Gastroesophageal sphincter (tissue), 4 donors: ENCODE results near the gene ANAPC4. TPM values are rescaled to one million over a fixed set of nuclear protein-coding genes. Genes with fewer than 3 reads are reported as not detected.

ENCODE experiments used
- ATAC-seq: fragments of 150-250 bp; one replicate; pipeline ENCODE4 v1.9.1; 2016; ENCODE audit warnings: mild to moderate bottlenecking, moderate library complexity
- H3K27ac ChIP-seq, 4 donors: fragments of 200-600 bp; sonication (generic) in 3 of 4; 1 replicate in 3 of 4; 2 replicates in 1 of 4; pipeline ENCODE4 v1.5.1; 2016 to 2019
- H3K27me3 ChIP-seq: fragments of 200-600 bp; sonication (generic); one replicate; pipeline ENCODE4 v1.5.1; 2019
- H3K36me3 ChIP-seq, 2 donors: fragments of 200-600 bp; sonication (generic); one replicate each; pipeline ENCODE4 v1.5.1; 2019; ENCODE audit warnings: control low read depth in 1 of 2
- H3K4me1 ChIP-seq, 3 donors: fragments of 200-600 bp; sonication (generic); 1 replicate in 2 of 3; 2 replicates in 1 of 3; pipeline ENCODE4 v1.5.1; 2016 to 2019; ENCODE audit warnings: control low read depth in 2 of 3
- H3K4me3 ChIP-seq, 2 donors: fragments of 200-600 bp; sonication (generic); one replicate each; pipeline ENCODE4 v1.5.1; 2019; ENCODE audit warnings: mild to moderate bottlenecking in 1 of 2, moderate library complexity in 1 of 2
- H3K9me3 ChIP-seq, 3 donors: fragments of 200-600 bp; sonication (generic); one replicate each; pipeline ENCODE4 v1.5.1; 2017 to 2019; ENCODE audit warnings: control low read depth in 2 of 3
- EP300 ChIP-seq: sonication (generic); formaldehyde crosslinking; IDR thresholded peaks from one replicate; pipeline ENCODE4 v1.6.1; 2017; ENCODE audit warnings: antibody characterized with exemption, mild to moderate bottlenecking
- POLR2A ChIP-seq, 2 donors: fragments of 450-650 bp; IDR thresholded peaks; one replicate each; pipeline ENCODE4 v1.6.1; 2017; ENCODE audit warnings: antibody characterized with exemption in 2 of 2, mild to moderate bottlenecking in 2 of 2, moderate library complexity in 1 of 2
- POLR2AphosphoS5 ChIP-seq: sonication (generic); formaldehyde crosslinking; IDR thresholded peaks from one replicate; pipeline ENCODE4 v1.6.1; 2017; ENCODE audit warnings: antibody characterized with exemption
- WGBS, 2 donors: methylation state at CpG; one replicate each; pipeline ENCODE4 v1.1.5; 2018; ENCODE audit warnings: low coverage in 1 of 2; 5-methylcytosine and 5-hydroxymethylcytosine counted together
- total RNA-seq, 4 donors: library from RNA; depleted of rRNA; stranded (reverse); fragments of >200 nt; gene quantifications; one replicate each; pipeline ENCODE4 v1.1.0, GENCODE V29; 2016
- TF ChIP-seq, protein P1 (sequence below), 4 experiments: fragments of 200-600 bp in 2 of 4; fragments of 450-650 bp in 2 of 4; sonication (generic) in 1 of 4; IDR thresholded peaks; one replicate each; pipeline ENCODE4 v1.5.1; 2017 to 2019; ENCODE audit warnings: antibody characterized with exemption in 4 of 4, mild to moderate bottlenecking in 2 of 4, moderate library complexity in 2 of 4

The ANAPC4 gene
- total RNA-seq, 4 donors from 2014 or later = 14.7 to 39.7 (median 20.5) TPM

DNA sequence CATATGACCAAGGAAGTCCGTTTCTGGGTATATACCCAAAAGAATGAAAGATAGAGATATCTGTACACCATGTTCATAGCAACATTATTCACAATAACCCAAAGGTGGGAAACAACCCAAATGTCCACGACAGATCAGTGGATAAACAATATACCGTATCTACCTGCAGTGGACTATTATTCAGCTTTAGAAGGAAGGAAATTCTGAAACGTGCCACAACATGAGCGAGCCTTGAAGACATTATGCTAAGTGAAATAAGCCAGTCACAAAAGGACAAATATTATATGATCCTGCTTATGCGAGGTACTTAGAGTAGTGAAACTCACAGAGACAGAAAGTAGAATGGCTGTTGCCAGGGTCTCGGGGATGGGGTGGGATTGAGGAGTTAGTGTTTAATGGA, 75.0 kb downstream of the ANAPC4 start:
- H3K4me1 ChIP-seq = no peaks in the 10 kb centered on the region
- no peaks in the 10 kb centered on the region for H3K27me3 ChIP-seq
- 71 to 89% methylated on average over 3 to 7 of the region's 7 CpGs for WGBS, 2 donors
- no peak for TF ChIP-seq POLR2A (IDR thresholded peaks at IDR 0.05)
- TF ChIP-seq, protein P1, sequence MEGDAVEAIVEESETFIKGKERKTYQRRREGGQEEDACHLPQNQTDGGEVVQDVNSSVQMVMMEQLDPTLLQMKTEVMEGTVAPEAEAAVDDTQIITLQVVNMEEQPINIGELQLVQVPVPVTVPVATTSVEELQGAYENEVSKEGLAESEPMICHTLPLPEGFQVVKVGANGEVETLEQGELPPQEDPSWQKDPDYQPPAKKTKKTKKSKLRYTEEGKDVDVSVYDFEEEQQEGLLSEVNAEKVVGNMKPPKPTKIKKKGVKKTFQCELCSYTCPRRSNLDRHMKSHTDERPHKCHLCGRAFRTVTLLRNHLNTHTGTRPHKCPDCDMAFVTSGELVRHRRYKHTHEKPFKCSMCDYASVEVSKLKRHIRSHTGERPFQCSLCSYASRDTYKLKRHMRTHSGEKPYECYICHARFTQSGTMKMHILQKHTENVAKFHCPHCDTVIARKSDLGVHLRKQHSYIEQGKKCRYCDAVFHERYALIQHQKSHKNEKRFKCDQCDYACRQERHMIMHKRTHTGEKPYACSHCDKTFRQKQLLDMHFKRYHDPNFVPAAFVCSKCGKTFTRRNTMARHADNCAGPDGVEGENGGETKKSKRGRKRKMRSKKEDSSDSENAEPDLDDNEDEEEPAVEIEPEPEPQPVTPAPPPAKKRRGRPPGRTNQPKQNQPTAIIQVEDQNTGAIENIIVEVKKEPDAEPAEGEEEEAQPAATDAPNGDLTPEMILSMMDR (IDR thresholded peaks at IDR 0.05) = no peak
- no peak for TF ChIP-seq POLR2AphosphoS5
- TF ChIP-seq EP300 = no peak
- H3K27ac ChIP-seq = no peak overlapping the region
- no peaks in the 10 kb centered on the region for H3K9me3 ChIP-seq
- no peak for ATAC-seq
- H3K4me3 ChIP-seq = no peak overlapping the region
- no peaks in the 10 kb centered on the region for H3K36me3 ChIP-seq

DNA sequence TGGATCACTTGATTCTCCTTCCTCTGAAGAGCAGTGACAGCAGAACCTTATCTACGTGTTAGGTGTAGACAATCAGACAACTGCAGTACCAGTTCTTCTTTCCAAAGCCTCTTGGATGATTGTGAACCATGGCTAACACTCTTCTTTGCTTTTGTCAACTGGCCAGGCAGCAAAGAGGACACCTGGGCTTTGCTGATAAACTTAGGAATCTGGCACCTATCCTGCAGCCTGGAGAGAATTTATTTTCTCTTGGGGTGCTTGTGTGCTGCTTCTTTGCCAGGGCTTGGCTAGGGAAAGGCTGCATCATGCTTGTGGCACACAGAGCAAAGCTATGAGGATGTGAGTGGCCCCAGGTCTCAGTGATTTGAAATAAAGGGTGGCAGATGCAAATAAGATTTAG, 77.4 kb downstream of the ANAPC4 start:
- no peak for ATAC-seq
- TF ChIP-seq POLR2A (IDR thresholded peaks at IDR 0.05) = no peak
- TF ChIP-seq POLR2AphosphoS5 = no peak
- TF ChIP-seq EP300 = no peak
- TF ChIP-seq, protein P1 (IDR thresholded peaks at IDR 0.05) = no peak
- no peaks in the 10 kb centered on the region for H3K27me3 ChIP-seq
- H3K4me3 ChIP-seq = no peak overlapping the region
- WGBS, 2 donors = 83% methylated on average over 1 of the region's 1 CpG; no CpG with 5 or more reads in 1 of the 2 donors
- no peaks in the 10 kb centered on the region for H3K36me3 ChIP-seq
- no peak overlapping the region for H3K27ac ChIP-seq
- no peaks in the 10 kb centered on the region for H3K4me1 ChIP-seq
- no peaks in the 10 kb centered on the region for H3K9me3 ChIP-seq

DNA sequence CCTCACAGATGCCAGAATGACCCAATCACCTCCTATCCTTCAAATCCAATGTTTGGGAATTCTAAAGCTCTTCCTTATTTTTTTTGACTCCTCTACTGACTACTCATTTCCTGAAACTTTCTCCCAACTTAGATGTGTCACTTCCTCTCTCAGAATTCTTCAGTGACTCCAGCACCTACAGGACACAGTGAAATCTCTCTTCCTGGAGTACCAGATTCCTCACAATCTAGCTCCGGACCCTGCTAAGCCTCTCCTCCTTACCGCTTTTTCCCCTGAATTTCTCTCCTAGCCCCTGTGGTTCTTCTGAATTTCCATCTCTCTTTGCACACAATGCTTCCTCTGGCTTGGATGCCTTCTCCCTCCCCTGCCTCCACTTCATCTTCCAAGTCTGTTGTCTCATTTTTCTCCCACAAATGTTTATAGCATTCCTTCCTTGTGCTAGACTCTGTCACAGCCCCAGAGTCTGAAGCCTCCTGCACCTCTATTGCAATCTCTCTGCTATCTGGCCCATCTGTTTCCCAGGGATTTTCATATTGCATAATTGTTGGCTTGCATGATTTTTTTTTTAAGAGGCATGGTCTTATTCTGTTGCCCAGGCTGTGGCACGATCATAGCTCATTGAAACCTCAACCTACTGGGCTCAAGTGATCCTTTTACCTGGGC, 80.1 kb downstream of the ANAPC4 start:
- Histone ChIP-seq H3K27me3 (no peaks in the 10 kb centered on the region), H3K9me3 (no peaks in the 10 kb centered on the region), H3K4me3 (no peak overlapping the region), H3K36me3 (no peaks in the 10 kb centered on the region), H3K27ac (no peak overlapping the region), H3K4me1 (no peaks in the 10 kb centered on the region)
- ATAC-seq = no peak
- WGBS, 2 donors = 78 to 79% methylated on average over 3 of the region's 3 CpGs
- TF ChIP-seq POLR2A (IDR thresholded peaks at IDR 0.05) (no peak), EP300 (no peak), POLR2AphosphoS5 (no peak)
- TF ChIP-seq, protein P1 (IDR thresholded peaks at IDR 0.05) = no peak

DNA sequence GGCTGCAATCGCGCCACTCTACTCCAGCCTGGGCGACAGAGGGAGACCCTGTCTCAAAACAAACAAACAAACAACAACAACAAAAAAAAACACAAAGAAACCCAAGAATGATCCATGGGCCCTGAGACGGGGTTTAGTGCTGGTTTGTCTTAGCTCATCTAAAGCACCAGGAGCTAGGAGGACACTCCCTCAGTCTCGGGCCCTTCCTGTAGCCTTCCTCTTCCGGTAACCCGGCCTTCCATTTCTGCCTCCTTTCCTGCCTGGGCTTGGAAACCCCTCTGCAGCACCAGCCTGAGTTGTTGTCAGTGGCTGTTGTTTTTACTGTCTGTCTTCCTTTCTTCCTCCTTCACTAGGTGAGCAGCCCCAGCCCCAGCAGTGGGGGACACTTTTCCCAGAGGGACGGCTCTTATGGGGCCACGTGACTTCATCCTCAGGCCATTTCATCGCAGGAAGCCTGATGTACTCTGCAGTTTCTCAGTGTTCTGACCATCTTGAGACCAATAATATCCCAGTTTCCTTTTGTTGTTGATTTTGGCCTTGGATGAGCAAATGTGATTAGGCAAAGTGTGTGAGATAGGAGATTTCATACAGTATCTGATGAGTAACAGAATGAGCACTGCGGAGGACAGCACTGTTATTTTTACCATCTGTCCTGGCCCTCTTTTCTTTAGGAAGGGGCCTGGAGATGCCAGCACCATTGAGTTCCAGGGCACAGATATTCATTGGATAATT, 90.1 kb downstream of the ANAPC4 start:
- H3K36me3 ChIP-seq = no peaks in the 10 kb centered on the region
- no peaks in the 10 kb centered on the region for H3K27me3 ChIP-seq
- no peak overlapping the region for H3K27ac ChIP-seq
- peaks cover 0 to 9% (median 0%) of the 10 kb centered on the region in 3 donors for H3K9me3 ChIP-seq
- H3K4me1 ChIP-seq = no peaks in the 10 kb centered on the region
- no peak overlapping the region for H3K4me3 ChIP-seq
- WGBS, 2 donors = 58 to 70% methylated on average over 6 to 10 of the region's 11 CpGs
- TF ChIP-seq EP300 (no peak), POLR2A (IDR thresholded peaks at IDR 0.05) (no peak), POLR2AphosphoS5 (no peak)
- TF ChIP-seq, protein P1 (IDR thresholded peaks at IDR 0.05) = no peak
- no peak for ATAC-seq

DNA sequence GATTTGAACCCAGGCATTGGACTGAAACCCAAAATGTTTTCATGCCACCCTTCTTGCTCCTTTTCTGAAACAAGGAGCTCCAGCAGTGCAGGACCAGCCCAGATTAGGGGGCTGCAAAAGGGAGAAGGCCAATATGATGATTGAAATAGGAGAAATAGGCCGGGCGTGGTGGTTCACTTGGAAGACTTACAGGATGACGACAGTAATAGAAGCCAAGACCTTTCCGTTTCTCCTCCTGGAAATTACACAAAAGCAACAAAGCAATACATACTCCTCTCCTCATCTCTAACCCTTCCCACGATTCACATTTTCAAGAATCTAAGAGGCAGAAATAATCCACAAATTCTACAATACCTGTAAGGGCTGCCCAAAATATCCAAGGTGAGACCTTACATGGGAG, 90.8 kb downstream of the ANAPC4 start:
- Histone ChIP-seq H3K36me3 (no peaks in the 10 kb centered on the region), H3K27me3 (no peaks in the 10 kb centered on the region), H3K4me3 (no peak overlapping the region), H3K9me3 (peaks cover 0 to 16% (median 0%) of the 10 kb centered on the region in 3 donors), H3K4me1 (no peaks in the 10 kb centered on the region), H3K27ac (no peak overlapping the region)
- TF ChIP-seq POLR2A (IDR thresholded peaks at IDR 0.05) = no peak
- TF ChIP-seq POLR2AphosphoS5 = no peak
- TF ChIP-seq, protein P1 (IDR thresholded peaks at IDR 0.05) = no peak
- TF ChIP-seq EP300 = no peak
- 68 to 74% methylated on average over 4 to 5 of the region's 5 CpGs for WGBS, 2 donors
- no peak for ATAC-seq
